ENCODE measurements around the gene SLC9A9.

SLC9A9 gene

GRCh38 chr3:143750841-143751240 lies 97.4 kb downstream of the SLC9A9 start:
- no peaks in the 10 kb centered on the region for H3K27me3 ChIP-seq (ENCODE audit: insufficient read depth, poor library complexity, severe bottlenecking)
- H3K27ac ChIP-seq (replicated peaks), result no peak overlapping the region
- TF ChIP-seq REST (IDR thresholded peaks at IDR 0.05; ENCODE audit: insufficient replicate concordance, low read depth) (no peak), POLR2AphosphoS5 (IDR thresholded peaks at IDR 0.05; ENCODE audit: low read depth) (no peak), GABPA (IDR thresholded peaks at IDR 0.05; ENCODE audit: low read depth) (no peak), CTCF (IDR thresholded peaks at IDR 0.05; ENCODE audit: insufficient read depth, low read length) (no peak), SPI1 (IDR thresholded peaks at IDR 0.05; ENCODE audit: borderline replicate concordance, low read depth) (no peak)
- no peak overlapping the region for H3K4me3 ChIP-seq (replicated peaks; ENCODE audit: insufficient read depth, low read length)
- no peak for DNase-seq (ENCODE audit: low read depth in 1 of 2, low spot score in 1 of 2)

- no peak overlapping the region for H3K4me3 ChIP-seq (replicated peaks; ENCODE audit: insufficient read depth, low read length)
- TF ChIP-seq SPI1 (IDR thresholded peaks at IDR 0.05; ENCODE audit: borderline replicate concordance, low read depth) (no peak), GABPA (IDR thresholded peaks at IDR 0.05; ENCODE audit: low read depth) (no peak), CTCF (IDR thresholded peaks at IDR 0.05; ENCODE audit: insufficient read depth, low read length) (no peak), REST (IDR thresholded peaks at IDR 0.05; ENCODE audit: insufficient replicate concordance, low read depth) (no peak), POLR2AphosphoS5 (IDR thresholded peaks at IDR 0.05; ENCODE audit: low read depth) (no peak)
- H3K27me3 ChIP-seq (ENCODE audit: insufficient read depth, poor library complexity, severe bottlenecking), result no peaks in the 10 kb centered on the region
Observed at GRCh38 chr3:143749926-143750325, 98.3 kb downstream of the SLC9A9 start.

GRCh38 chr3:143737065-143737464 lies 111.2 kb downstream of the SLC9A9 start:
- Histone ChIP-seq H3K27me3 (ENCODE audit: insufficient read depth, poor library complexity, severe bottlenecking) (no peaks in the 10 kb centered on the region), H3K4me3 (replicated peaks; ENCODE audit: insufficient read depth, low read length) (no peak overlapping the region), H3K27ac (replicated peaks) (no peak overlapping the region)
- TF ChIP-seq GABPA (IDR thresholded peaks at IDR 0.05; ENCODE audit: low read depth) (no peak), REST (IDR thresholded peaks at IDR 0.05; ENCODE audit: insufficient replicate concordance, low read depth) (no peak), SPI1 (IDR thresholded peaks at IDR 0.05; ENCODE audit: borderline replicate concordance, low read depth) (no peak), CTCF (IDR thresholded peaks at IDR 0.05; ENCODE audit: insufficient read depth, low read length) (no peak), POLR2AphosphoS5 (IDR thresholded peaks at IDR 0.05; ENCODE audit: low read depth) (no peak)
- no peak for DNase-seq (ENCODE audit: low read depth in 1 of 2, low spot score in 1 of 2)

More at GRCh38 chr3:143749926-143750325, 98.3 kb downstream of the SLC9A9 start:
- H3K27ac ChIP-seq (replicated peaks), result no peak overlapping the region
- no peak for DNase-seq (ENCODE audit: low read depth in 1 of 2, low spot score in 1 of 2)

All from HL-60 (cell line).